ENCODE results near the gene TDRD5. TPM values are rescaled to one million over a fixed set of nuclear protein-coding genes. Genes with fewer than 3 reads are reported as not detected.
"Not testable (repeated sequence)": the region's sequence is repeated elsewhere in the genome, so short reads cannot be mapped to it uniquely, and the experiment has no call there.

Gene TDRD5
- total and polyA plus RNA-seq, 2 donors (not counting 1 experiment from before 2014, with no cell fraction given), result not detected

DNA sequence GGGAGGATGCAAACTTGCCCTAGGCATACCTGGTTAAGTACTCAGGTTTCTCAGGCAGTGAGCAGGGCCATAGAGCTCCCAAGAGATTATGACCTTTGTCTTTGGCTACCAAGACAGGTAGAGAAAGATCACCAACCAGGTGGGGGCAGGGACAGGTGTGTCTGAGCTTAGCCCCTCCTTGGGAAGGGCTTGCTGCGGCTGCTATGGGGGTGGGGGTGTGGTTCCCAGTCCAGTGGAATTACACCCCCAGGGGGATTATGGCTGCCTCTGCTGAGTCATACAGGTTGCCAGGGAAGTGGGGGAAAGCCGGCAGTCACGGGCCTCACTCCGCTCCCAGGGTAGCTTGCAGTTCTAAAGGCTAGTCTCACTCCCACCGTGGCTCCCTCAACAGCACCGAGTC is 86.2 kb downstream of the TDRD5 start:
- no peaks in the 10 kb centered on the region for H3K4me1 ChIP-seq (ENCODE audit: control insufficient read depth, extremely low read depth, insufficient read depth, low read length)
- DNase-seq (ENCODE audit: low read depth in 2 of 2), result no peak
- no peaks in the 10 kb centered on the region for H3K27me3 ChIP-seq (ENCODE audit: control insufficient read depth, insufficient read depth, low read length)
- no peaks in the 10 kb centered on the region for H3K36me3 ChIP-seq (ENCODE audit: control insufficient read depth, insufficient read depth, low read length)
- no peaks in the 10 kb centered on the region for H4K20me1 ChIP-seq (ENCODE audit: control insufficient read depth, extremely low read depth, insufficient read depth, low read length)
- no peaks in the 10 kb centered on the region for H3K79me2 ChIP-seq (ENCODE audit: control insufficient read depth, insufficient read depth, low read length)
- H3K4me3 ChIP-seq (replicated peaks in 1 of 4; ENCODE audit: control extremely low read depth in 1 of 4, insufficient read depth in 1 of 4, low read depth in 3 of 4, low read length in 4 of 4), result no peak overlapping the region
- H2AFZ ChIP-seq (ENCODE audit: low read length), result no peak overlapping the region
- no peak for TF ChIP-seq EZH2 (IDR thresholded peaks at IDR 0.05; ENCODE audit: low read length, missing control alignments)
- TF ChIP-seq CTCF (conservative IDR thresholded peaks at IDR 0.05 in 1 of 2, IDR thresholded peaks at IDR 0.05 in 1 of 2; ENCODE audit: low read depth in 1 of 2, low read length in 2 of 2), result no peak
- H3K9me3 ChIP-seq (ENCODE audit: control insufficient read depth, insufficient read depth, low read depth, low read length), result no peaks in the 10 kb centered on the region
- no peak overlapping the region for H3K27ac ChIP-seq (ENCODE audit: insufficient read depth, low read length)
- no peak overlapping the region for H3K9ac ChIP-seq (ENCODE audit: insufficient read depth, low read length)
- no peak overlapping the region for H3K4me2 ChIP-seq (ENCODE audit: extremely low read depth, insufficient read depth, low read length)

DNA sequence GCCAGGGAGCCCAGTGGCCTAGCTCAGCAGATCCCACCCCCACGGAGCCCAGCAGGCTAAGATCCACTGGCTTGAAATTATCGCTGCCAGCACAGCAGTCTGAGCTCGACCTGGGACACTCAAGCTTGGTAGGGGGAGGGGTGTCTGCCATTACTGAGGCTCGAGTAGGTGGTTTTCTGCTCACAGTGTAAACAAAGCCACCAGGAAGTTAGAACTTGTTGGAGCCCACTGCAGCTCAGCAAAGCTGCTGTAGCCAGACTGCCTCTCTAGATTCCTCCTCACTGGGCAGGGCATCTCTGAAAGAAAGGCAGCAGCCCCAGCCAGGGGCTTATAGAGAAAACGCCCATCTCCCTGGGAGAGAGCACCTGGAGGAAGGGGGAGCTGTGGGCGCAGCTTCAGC is 102.9 kb downstream of the TDRD5 start:
- not testable (repeated sequence) for H3K9me3 ChIP-seq (ENCODE audit: control insufficient read depth, insufficient read depth, low read depth, low read length); H3K4me2 ChIP-seq (ENCODE audit: extremely low read depth, insufficient read depth, low read length); H2AFZ ChIP-seq (ENCODE audit: low read length); H3K4me3 ChIP-seq (replicated peaks in 1 of 4; ENCODE audit: control extremely low read depth in 1 of 4, insufficient read depth in 1 of 4, low read depth in 3 of 4, low read length in 4 of 4); H3K4me1 ChIP-seq (ENCODE audit: control insufficient read depth, extremely low read depth, insufficient read depth, low read length); H3K79me2 ChIP-seq (ENCODE audit: control insufficient read depth, insufficient read depth, low read length); H3K27ac ChIP-seq (ENCODE audit: insufficient read depth, low read length); H3K27me3 ChIP-seq (ENCODE audit: control insufficient read depth, insufficient read depth, low read length); H3K9ac ChIP-seq (ENCODE audit: insufficient read depth, low read length); H3K36me3 ChIP-seq (ENCODE audit: control insufficient read depth, insufficient read depth, low read length); H4K20me1 ChIP-seq (ENCODE audit: control insufficient read depth, extremely low read depth, insufficient read depth, low read length); DNase-seq (ENCODE audit: low read depth in 2 of 2)

DNA sequence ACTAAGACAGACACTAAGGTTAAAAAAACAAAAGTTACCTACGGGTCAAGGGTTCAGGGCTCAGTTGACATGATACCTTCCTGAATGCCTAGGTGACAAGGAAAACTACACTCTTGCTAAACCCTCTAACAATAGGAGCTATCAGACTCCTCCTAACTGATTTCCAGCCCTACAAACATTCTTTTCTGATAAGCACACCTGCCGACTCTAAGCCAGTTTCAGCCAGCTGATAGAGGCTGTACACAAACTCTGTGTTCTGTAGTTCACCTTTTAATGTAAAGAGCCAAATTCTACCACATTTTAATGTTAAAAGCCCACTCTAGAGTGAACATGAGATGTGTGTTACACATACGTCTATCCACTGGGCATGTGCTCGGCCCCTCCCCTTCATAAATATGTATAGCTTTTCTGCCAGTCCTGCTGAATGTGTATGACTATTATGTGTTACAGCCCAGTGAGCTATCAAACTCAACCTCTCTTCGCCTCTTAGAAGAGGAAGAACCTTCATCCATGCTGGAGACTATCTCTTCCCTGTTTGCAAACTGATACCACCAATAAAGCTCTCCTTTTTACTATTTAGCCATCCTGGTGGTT is 111.4 kb downstream of the TDRD5 start:
- TF ChIP-seq CTCF (conservative IDR thresholded peaks at IDR 0.05 in 1 of 2, IDR thresholded peaks at IDR 0.05 in 1 of 2; ENCODE audit: low read depth in 1 of 2, low read length in 2 of 2), result no peak
- no peak for TF ChIP-seq EZH2 (IDR thresholded peaks at IDR 0.05; ENCODE audit: low read length, missing control alignments)
- H2AFZ ChIP-seq (ENCODE audit: low read length), result no peak overlapping the region
- H3K79me2 ChIP-seq (ENCODE audit: control insufficient read depth, insufficient read depth, low read length), result no peaks in the 10 kb centered on the region
- no peaks in the 10 kb centered on the region for H3K9me3 ChIP-seq (ENCODE audit: control insufficient read depth, insufficient read depth, low read depth, low read length)
- no peaks in the 10 kb centered on the region for H3K27me3 ChIP-seq (ENCODE audit: control insufficient read depth, insufficient read depth, low read length)
- no peak overlapping the region for H3K4me2 ChIP-seq (ENCODE audit: extremely low read depth, insufficient read depth, low read length)
- H3K4me1 ChIP-seq (ENCODE audit: control insufficient read depth, extremely low read depth, insufficient read depth, low read length), result no peaks in the 10 kb centered on the region
- no peak overlapping the region for H3K27ac ChIP-seq (ENCODE audit: insufficient read depth, low read length)
- no peak overlapping the region for H3K4me3 ChIP-seq (replicated peaks in 1 of 4; ENCODE audit: control extremely low read depth in 1 of 4, insufficient read depth in 1 of 4, low read depth in 3 of 4, low read length in 4 of 4)
- no peaks in the 10 kb centered on the region for H4K20me1 ChIP-seq (ENCODE audit: control insufficient read depth, extremely low read depth, insufficient read depth, low read length)
- H3K9ac ChIP-seq (ENCODE audit: insufficient read depth, low read length), result no peak overlapping the region
- no peak for DNase-seq (ENCODE audit: low read depth in 2 of 2)
- H3K36me3 ChIP-seq (ENCODE audit: control insufficient read depth, insufficient read depth, low read length), result no peaks in the 10 kb centered on the region

Data from fibroblast of lung (primary cell).